Suprapubic skin (tissue), 4 donors: ENCODE data around the gene MRPL32. TPM values are rescaled to one million over a fixed set of nuclear protein-coding genes. Genes with fewer than 3 reads are reported as not detected.

ENCODE experiments used
- DNase-seq, 2 donors: peaks; one replicate each; pipeline ENCODE4 v3.0.0-alpha.2; 2019; ENCODE audit warnings: low spot score in 2 of 2
- H3K27ac ChIP-seq: fragments of 200-600 bp; sonication (generic); one replicate; pipeline ENCODE4 v1.5.1; 2019
- H3K27me3 ChIP-seq: fragments of 200-600 bp; sonication (generic); one replicate; pipeline ENCODE4 v1.5.1; 2019
- H3K36me3 ChIP-seq: fragments of 200-600 bp; sonication (generic); one replicate; pipeline ENCODE4 v1.5.1; 2019
- H3K4me1 ChIP-seq: fragments of 200-600 bp; sonication (generic); one replicate; pipeline ENCODE4 v1.5.1; 2019
- H3K4me3 ChIP-seq: fragments of 200-600 bp; sonication (generic); one replicate; pipeline ENCODE4 v1.5.1; 2019; ENCODE audit warnings: mild to moderate bottlenecking
- H3K9me3 ChIP-seq: fragments of 200-600 bp; sonication (generic); one replicate; pipeline ENCODE4 v1.5.1; 2019
- EP300 ChIP-seq: sonication (generic); formaldehyde crosslinking; IDR thresholded peaks from one replicate; pipeline ENCODE4 v1.6.1; 2017; ENCODE audit warnings: antibody characterized with exemption
- POLR2A ChIP-seq, 2 donors: fragments of 450-650 bp; IDR thresholded peaks; one replicate each; pipeline ENCODE4 v1.6.1; 2017; ENCODE audit warnings: antibody characterized with exemption in 2 of 2, mild to moderate bottlenecking in 2 of 2, moderate library complexity in 2 of 2
- POLR2AphosphoS5 ChIP-seq, 3 donors: sonication (generic); formaldehyde crosslinking; IDR thresholded peaks; one replicate each; pipeline ENCODE4 v1.6.1; 2017; ENCODE audit warnings: antibody characterized with exemption in 3 of 3
- WGBS: methylation state at CpG from one replicate; pipeline ENCODE4 v1.1.5; 2018; 5-methylcytosine and 5-hydroxymethylcytosine counted together
- total RNA-seq, 4 donors: library from RNA; depleted of rRNA; stranded (reverse); fragments of >200 nt; gene quantifications; one replicate each; pipeline ENCODE4 v1.1.0, GENCODE V29; 2016
- TF ChIP-seq, protein P1 (sequence below), 2 donors: fragments of 200-600 bp in 1 of 2; fragments of 450-650 bp in 1 of 2; sonication (generic) in 1 of 2; IDR thresholded peaks; one replicate each; pipeline ENCODE4 v1.5.1; 2016 to 2019; ENCODE audit warnings: antibody characterized with exemption in 2 of 2, mild to moderate bottlenecking in 1 of 2, moderate library complexity in 1 of 2

MRPL32 gene
- total RNA-seq, 4 donors from 2014 or later: 32.9 to 47.2 (median 35.9) TPM

GRCh38 chr7:42934291-42934690, 2.1 kb downstream of the MRPL32 start:
- Histone ChIP-seq H3K27ac (no peak overlapping the region), H3K4me1 (peaks cover 35% of the 10 kb centered on the region), H3K4me3 (no peak overlapping the region), H3K27me3 (no peaks in the 10 kb centered on the region), H3K36me3 (peaks cover 42% of the 10 kb centered on the region), H3K9me3 (no peaks in the 10 kb centered on the region)
- 84% methylated on average over 3 of the region's 3 CpGs for WGBS
- DNase-seq: no peak
- no peak for TF ChIP-seq POLR2A (IDR thresholded peaks at IDR 0.05)

GRCh38 chr7:42935861-42936260, 3.7 kb downstream of the MRPL32 start:
- Histone ChIP-seq H3K27me3 (no peaks in the 10 kb centered on the region), H3K4me3 (no peak overlapping the region), H3K36me3 (peaks cover 50% of the 10 kb centered on the region), H3K4me1 (peaks cover 19% of the 10 kb centered on the region), H3K9me3 (no peaks in the 10 kb centered on the region), H3K27ac (no peak overlapping the region)
- WGBS: 93% methylated on average over 5 of the region's 5 CpGs
- TF ChIP-seq EP300: no peak
- TF ChIP-seq POLR2AphosphoS5 (IDR thresholded peaks at IDR 0.05): no peak
- TF ChIP-seq, protein P1, sequence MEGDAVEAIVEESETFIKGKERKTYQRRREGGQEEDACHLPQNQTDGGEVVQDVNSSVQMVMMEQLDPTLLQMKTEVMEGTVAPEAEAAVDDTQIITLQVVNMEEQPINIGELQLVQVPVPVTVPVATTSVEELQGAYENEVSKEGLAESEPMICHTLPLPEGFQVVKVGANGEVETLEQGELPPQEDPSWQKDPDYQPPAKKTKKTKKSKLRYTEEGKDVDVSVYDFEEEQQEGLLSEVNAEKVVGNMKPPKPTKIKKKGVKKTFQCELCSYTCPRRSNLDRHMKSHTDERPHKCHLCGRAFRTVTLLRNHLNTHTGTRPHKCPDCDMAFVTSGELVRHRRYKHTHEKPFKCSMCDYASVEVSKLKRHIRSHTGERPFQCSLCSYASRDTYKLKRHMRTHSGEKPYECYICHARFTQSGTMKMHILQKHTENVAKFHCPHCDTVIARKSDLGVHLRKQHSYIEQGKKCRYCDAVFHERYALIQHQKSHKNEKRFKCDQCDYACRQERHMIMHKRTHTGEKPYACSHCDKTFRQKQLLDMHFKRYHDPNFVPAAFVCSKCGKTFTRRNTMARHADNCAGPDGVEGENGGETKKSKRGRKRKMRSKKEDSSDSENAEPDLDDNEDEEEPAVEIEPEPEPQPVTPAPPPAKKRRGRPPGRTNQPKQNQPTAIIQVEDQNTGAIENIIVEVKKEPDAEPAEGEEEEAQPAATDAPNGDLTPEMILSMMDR (IDR thresholded peaks at IDR 0.05): no peak
- no peak for TF ChIP-seq POLR2A (IDR thresholded peaks at IDR 0.05)
- no peak for DNase-seq

- Histone ChIP-seq H3K9me3 (no peaks in the 10 kb centered on the region), H3K36me3 (peaks cover 50% of the 10 kb centered on the region), H3K27me3 (no peaks in the 10 kb centered on the region), H3K27ac (no peak overlapping the region), H3K4me3 (no peak overlapping the region), H3K4me1 (peaks cover under 1% of the 10 kb centered on the region)
- DNase-seq: no peak
- TF ChIP-seq EP300 (no peak), POLR2A (IDR thresholded peaks at IDR 0.05) (no peak), POLR2AphosphoS5 (IDR thresholded peaks at IDR 0.05) (no peak)
- TF ChIP-seq, protein P1 (IDR thresholded peaks at IDR 0.05): no peak
- WGBS: 60% methylated on average over 4 of the region's 4 CpGs
These were observed 7.5 kb downstream of the MRPL32 start for GRCh38 chr7:42939457-42940240.

DNA sequence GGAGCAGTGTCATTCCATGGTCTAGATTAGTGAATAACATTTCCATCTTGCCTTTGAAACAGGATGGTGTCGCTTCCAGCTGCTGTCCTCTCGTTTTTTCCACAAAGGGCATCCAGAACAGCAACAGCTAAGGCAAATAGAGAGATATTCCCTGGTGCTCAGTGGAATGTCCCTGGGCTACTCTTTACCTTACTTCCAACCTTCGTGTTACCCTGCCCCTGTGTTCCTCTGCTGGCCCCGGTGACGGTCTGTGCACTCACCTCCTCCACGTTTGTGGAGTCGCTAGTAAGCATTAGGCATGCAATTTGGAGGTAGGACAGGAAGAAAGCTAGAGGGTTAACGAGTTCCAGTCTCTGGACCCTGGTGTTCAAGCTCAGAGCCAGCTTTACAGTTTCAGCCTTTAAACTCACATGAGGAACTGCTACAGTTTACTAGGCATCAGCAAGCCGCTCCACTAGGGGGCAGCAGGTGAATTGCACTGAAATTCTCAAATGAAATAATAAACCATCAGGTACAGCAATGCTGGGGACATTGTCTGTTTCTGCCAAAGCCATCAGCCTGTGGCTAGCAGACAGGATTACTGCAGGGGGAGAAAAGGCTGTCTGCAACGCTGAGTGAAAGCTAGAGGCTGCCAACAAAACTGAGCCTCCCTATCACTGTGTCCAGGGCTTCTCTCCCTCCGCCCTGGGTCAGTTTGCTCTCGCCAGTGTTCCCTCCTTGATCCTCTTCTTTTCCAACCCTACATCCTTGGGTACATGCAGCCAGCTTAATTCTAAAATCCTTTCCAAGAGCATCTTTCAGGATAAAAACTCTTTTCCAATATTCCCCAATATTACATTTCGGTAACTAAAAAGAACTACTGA, 9.0 kb downstream of the MRPL32 start:
- 55% methylated on average over 13 of the region's 13 CpGs for WGBS
- DNase-seq: peak in 1 of 2 donors; percentile 75
- TF ChIP-seq, protein P1 (IDR thresholded peaks at IDR 0.05): peak; percentile 51 to 76
- no peak for TF ChIP-seq POLR2AphosphoS5 (IDR thresholded peaks at IDR 0.05)

DNA sequence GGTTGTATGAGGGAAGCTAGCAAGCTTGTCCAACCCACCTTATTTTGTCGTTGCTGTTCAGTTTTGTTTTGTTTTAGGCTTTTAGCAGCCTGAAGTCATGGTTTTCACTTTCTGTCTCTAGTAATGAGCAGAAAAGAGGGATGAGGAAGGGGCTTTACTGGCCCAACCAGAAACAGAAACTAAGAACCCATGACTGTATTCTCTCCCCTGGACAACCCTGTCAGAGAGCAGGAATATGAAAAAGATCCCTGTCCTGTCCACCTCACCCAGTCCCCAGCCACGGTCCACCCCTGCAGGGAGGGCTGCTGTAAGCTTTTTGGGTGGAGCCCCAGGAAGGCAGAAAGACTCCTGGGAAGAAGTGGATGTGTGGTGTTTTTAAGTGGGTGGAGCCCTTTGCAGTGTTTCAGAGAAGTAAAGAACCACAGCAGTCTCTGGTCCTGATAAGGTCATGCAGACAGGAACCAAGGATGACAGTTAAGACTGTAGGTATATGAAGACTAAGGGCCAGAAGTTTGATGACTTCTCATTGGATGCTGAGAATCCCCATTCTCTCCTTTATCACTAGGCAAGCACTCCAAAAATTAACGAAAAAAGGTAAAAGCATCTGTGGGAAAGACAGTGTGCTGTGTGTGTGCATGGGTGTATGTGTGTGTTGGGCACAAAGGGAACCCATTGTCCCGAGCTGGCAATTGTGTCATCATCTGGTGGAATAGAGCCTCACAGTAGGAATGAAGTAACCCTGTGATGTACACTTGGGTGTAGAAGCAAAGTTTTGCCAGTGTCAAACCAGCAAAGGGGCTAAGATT, 13.8 kb downstream of the MRPL32 start:
- no peaks in the 10 kb centered on the region for H3K9me3 ChIP-seq
- WGBS: 40% methylated on average over 3 of the region's 4 CpGs
- no peaks in the 10 kb centered on the region for H3K36me3 ChIP-seq
- no peak overlapping the region for H3K4me3 ChIP-seq
- no peaks in the 10 kb centered on the region for H3K27me3 ChIP-seq
- no peak for TF ChIP-seq POLR2AphosphoS5 (IDR thresholded peaks at IDR 0.05)
- no peak for TF ChIP-seq EP300
- TF ChIP-seq, protein P1 (IDR thresholded peaks at IDR 0.05): no peak
- TF ChIP-seq POLR2A (IDR thresholded peaks at IDR 0.05): no peak
- no peak overlapping the region for H3K27ac ChIP-seq
- no peaks in the 10 kb centered on the region for H3K4me1 ChIP-seq
- DNase-seq: no peak

More for the DNA sequence above, 9.0 kb downstream of the MRPL32 start:
- Histone ChIP-seq H3K27me3 (no peaks in the 10 kb centered on the region), H3K9me3 (no peaks in the 10 kb centered on the region), H3K4me3 (no peak overlapping the region), H3K36me3 (peaks cover 35% of the 10 kb centered on the region), H3K27ac (no peak overlapping the region), H3K4me1 (no peaks in the 10 kb centered on the region)
